B cell (primary cell): ENCODE measurements around the gene KAZN. TPM values are rescaled to one million over a fixed set of nuclear protein-coding genes. Genes with fewer than 3 reads are reported as not detected.

Experiments
- ATAC-seq: fragments of 200-7000 bp; cut with Tn5 transposase; one replicate; pipeline ENCODE4 v1.10.0; 2021; ENCODE audit warnings: low read depth, mild to moderate bottlenecking, moderate number of reproducible peaks, moderate library complexity
- CTCF ChIA-PET: fragments of 350-600 bp; sonication (Branson Sonifier 250); formaldehyde crosslinking; loops from one replicate; lab custom pipeline; 2021; ENCODE audit warnings: antibody characterized with exemption, inconsistent platforms; lab: Charles Lee
- POLR2A ChIA-PET: fragments of 350-600 bp; sonication (Branson Sonifier 250); formaldehyde crosslinking; loops from one replicate; lab custom pipeline; 2021; ENCODE audit warnings: antibody characterized with exemption; lab: Charles Lee
- DNase-seq: peaks from one replicate; pipeline ENCODE4 v3.0.0; 2013
- H2AFZ ChIP-seq: 2 replicates; pipeline ENCODE4 v1.6.1; 2012; ENCODE audit warnings: mild to moderate bottlenecking, low read depth, low read length; ENCODE audit not compliant: insufficient read depth, poor library complexity, severe bottlenecking
- H3K27ac ChIP-seq, 2 donors: 1 replicate in 1 of 2; 2 replicates in 1 of 2; pipeline ENCODE4 v1.5.1; 2012 to 2013; ENCODE audit warnings: low read length in 2 of 2, mild to moderate bottlenecking in 2 of 2, moderate library complexity in 1 of 2
- H3K27me3 ChIP-seq, 4 experiments: fragments of 200-600 bp in 1 of 4; sonication (generic) in 1 of 4; replicated peaks in 1 of 4; 1 replicate in 2 of 4; 2 replicates in 2 of 4; pipeline versions ENCODE4 v1.6.1 to v1.7.0; 2013 to 2016; ENCODE audit warnings: low read length in 3 of 4, mild to moderate bottlenecking in 2 of 4, mixed read lengths in 1 of 4, moderate library complexity in 1 of 4; ENCODE audit not compliant: insufficient read depth in 4 of 4, control insufficient read depth in 3 of 4; ENCODE audit errors: control extremely low read depth in 1 of 4
- H3K36me3 ChIP-seq, 2 experiments: replicated peaks in 1 of 2; 1 replicate in 1 of 2; 2 replicates in 1 of 2; pipeline versions ENCODE4 v1.6.1 to v1.7.1; 2013; ENCODE audit warnings: low read length in 1 of 2; ENCODE audit not compliant: insufficient read depth in 2 of 2, control insufficient read depth in 1 of 2; ENCODE audit errors: control extremely low read depth in 1 of 2, extremely low read depth in 1 of 2
- H3K4me1 ChIP-seq, 2 donors: fragments of 200-600 bp in 1 of 2; sonication (generic) in 1 of 2; 1 replicate in 1 of 2; 2 replicates in 1 of 2; pipeline versions ENCODE4 v1.5.1 to v1.6.1; 2013 to 2017; ENCODE audit warnings: low read length in 2 of 2; ENCODE audit not compliant: control insufficient read depth in 2 of 2, insufficient read depth in 2 of 2
- H3K4me2 ChIP-seq: replicated peaks from 2 replicates; pipeline ENCODE3; 2012; ENCODE audit warnings: mild to moderate bottlenecking, low read depth, low read length; ENCODE audit not compliant: poor library complexity, severe bottlenecking
- H3K4me3 ChIP-seq, 5 experiments: fragments of 200-600 bp in 1 of 5; sonication (generic) in 1 of 5; 1 replicate in 3 of 5; 2 replicates in 2 of 5; pipeline versions ENCODE4 v1.5.1 to v1.7.0; 2011 to 2016; ENCODE audit warnings: low read length in 4 of 5, mild to moderate bottlenecking in 4 of 5, low read depth in 2 of 5, control low read depth in 1 of 5, moderate library complexity in 1 of 5; ENCODE audit not compliant: insufficient read depth in 1 of 5; ENCODE audit errors: control extremely low read depth in 1 of 5, extremely low read depth in 1 of 5
- H3K79me2 ChIP-seq: fragments of 200-600 bp; sonication (generic); one replicate; pipeline ENCODE4 v1.6.0; 2016; ENCODE audit warnings: low read length; ENCODE audit not compliant: control insufficient read depth, insufficient read depth
- H3K9ac ChIP-seq: fragments of 200-600 bp; sonication (generic); 2 replicates; pipeline ENCODE4 v1.6.1; 2017; ENCODE audit warnings: mild to moderate bottlenecking, low read length, moderate library complexity
- H3K9me3 ChIP-seq, 3 donors: one replicate each; pipeline versions ENCODE4 v1.6.1 to v1.7.1; 2013; ENCODE audit warnings: low read length in 2 of 3; ENCODE audit not compliant: control insufficient read depth in 2 of 3, insufficient read depth in 1 of 3; ENCODE audit errors: control extremely low read depth in 1 of 3
- H4K20me1 ChIP-seq: 2 replicates; pipeline ENCODE4 v1.6.0; 2012; ENCODE audit warnings: mild to moderate bottlenecking, low read length; ENCODE audit not compliant: insufficient read depth, control insufficient read depth, poor library complexity, severe bottlenecking
- H3K27ac Mint-ChIP-seq: one replicate; pipeline ENCODE4 v1.8.0; 2021; ENCODE audit warnings: mixed read lengths
- H3K27me3 Mint-ChIP-seq: one replicate; pipeline ENCODE4 v1.8.0; 2021; ENCODE audit warnings: mixed read lengths
- H3K4me1 Mint-ChIP-seq: one replicate; pipeline ENCODE4 v1.8.0; 2021; ENCODE audit warnings: mixed read lengths
- H3K4me3 Mint-ChIP-seq: one replicate; pipeline ENCODE4 v1.8.0; 2021; ENCODE audit warnings: mixed read lengths
- H3K9me3 Mint-ChIP-seq: one replicate; pipeline ENCODE4 v1.8.0; 2022; ENCODE audit warnings: mixed read lengths; ENCODE audit not compliant: insufficient read depth
- EZH2 ChIP-seq: IDR thresholded peaks from 2 replicates; pipeline ENCODE4 v1.6.1; 2012; ENCODE audit warnings: borderline replicate concordance, low read depth, mild to moderate bottlenecking, moderate library complexity, low read length; ENCODE audit not compliant: insufficient read depth, poor library complexity, severe bottlenecking
- WGBS: methylation state at CpG from one replicate; pipeline ENCODE4 v1.1.5; 2013; ENCODE audit warnings: missing lambda C conversion rate; ENCODE audit not compliant: insufficient coverage; 5-methylcytosine and 5-hydroxymethylcytosine counted together
- intact Hi-C: fragments of 100-400 bp; cut with micrococcal nuclease; formaldehyde crosslinking; loops from one replicate; pipeline ENCODE4 v1.10.0; 2022
- polyA plus RNA-seq: library from polyadenylated mRNA; depleted of rRNA; stranded (reverse); fragments of >200 nt; gene quantifications from 2 replicates; pipeline ENCODE4 v1.2.3, GENCODE V29; 2012
- total RNA-seq, 2 donors: library from RNA; stranded (reverse); fragments of 120-200 nt in 1 of 2; gene quantifications; 1 replicate in 1 of 2; 2 replicates in 1 of 2; pipeline versions ENCODE4 v1.2.3 to v1.2.4, GENCODE V29; 2013 to 2022
- TF ChIP-seq, protein P1 (sequence below): fragments of 200-600 bp; IDR thresholded peaks from one replicate; pipeline ENCODE4 v1.8.0; 2022; ENCODE audit warnings: antibody characterized with exemption, mild to moderate bottlenecking

The KAZN gene
- total and polyA plus RNA-seq, 2 donors (not counting 1 experiment from before 2014, with no cell fraction given), result 0.13 to 0.39 TPM

DNA sequence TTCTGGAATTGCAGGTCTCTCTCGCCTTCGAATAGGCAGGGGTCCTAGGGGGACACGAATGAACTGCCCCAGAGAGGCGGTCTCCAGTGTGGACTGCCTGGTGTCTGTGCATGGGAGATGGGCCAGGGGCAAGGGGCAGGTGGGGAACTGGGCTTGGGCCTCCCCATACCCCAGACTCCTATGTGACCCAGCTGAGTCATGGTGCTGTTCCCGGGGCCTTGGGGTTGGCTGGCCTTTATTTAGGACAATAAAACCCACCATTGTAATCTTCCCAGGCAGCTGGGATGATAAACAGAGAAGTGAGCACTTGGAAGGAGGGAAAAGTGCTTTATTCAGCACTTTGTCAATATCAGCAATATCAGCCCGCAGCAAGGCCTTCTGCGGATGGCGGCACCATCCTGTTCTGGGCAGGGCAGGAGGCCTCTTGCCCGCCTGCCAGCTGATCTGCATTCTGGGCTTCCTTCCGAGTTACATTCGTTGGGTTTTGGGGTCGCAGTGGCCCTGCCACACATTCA lies 346.0 kb downstream of the KAZN start:
- TF ChIP-seq EZH2, result no peak
- TF ChIP-seq, protein P1, sequence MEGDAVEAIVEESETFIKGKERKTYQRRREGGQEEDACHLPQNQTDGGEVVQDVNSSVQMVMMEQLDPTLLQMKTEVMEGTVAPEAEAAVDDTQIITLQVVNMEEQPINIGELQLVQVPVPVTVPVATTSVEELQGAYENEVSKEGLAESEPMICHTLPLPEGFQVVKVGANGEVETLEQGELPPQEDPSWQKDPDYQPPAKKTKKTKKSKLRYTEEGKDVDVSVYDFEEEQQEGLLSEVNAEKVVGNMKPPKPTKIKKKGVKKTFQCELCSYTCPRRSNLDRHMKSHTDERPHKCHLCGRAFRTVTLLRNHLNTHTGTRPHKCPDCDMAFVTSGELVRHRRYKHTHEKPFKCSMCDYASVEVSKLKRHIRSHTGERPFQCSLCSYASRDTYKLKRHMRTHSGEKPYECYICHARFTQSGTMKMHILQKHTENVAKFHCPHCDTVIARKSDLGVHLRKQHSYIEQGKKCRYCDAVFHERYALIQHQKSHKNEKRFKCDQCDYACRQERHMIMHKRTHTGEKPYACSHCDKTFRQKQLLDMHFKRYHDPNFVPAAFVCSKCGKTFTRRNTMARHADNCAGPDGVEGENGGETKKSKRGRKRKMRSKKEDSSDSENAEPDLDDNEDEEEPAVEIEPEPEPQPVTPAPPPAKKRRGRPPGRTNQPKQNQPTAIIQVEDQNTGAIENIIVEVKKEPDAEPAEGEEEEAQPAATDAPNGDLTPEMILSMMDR, result no peak
- Mint-ChIP-seq H3K4me3 (no peak overlapping the region), H3K27ac (no peak overlapping the region), H3K9me3 (no peaks in the 10 kb centered on the region), H3K4me1 (no peaks in the 10 kb centered on the region), H3K27me3 (no peaks in the 10 kb centered on the region)
- CTCF ChIA-PET, result no interaction called here
- Histone ChIP-seq H3K4me1 (no peaks in the 10 kb centered on the region), H3K27me3 (no peaks in the 10 kb centered on the region), H2AFZ (no peak overlapping the region), H3K27ac (no peak overlapping the region), H3K79me2 (no peaks in the 10 kb centered on the region), H3K4me3 (no peak overlapping the region), H3K9ac (no peak overlapping the region), H4K20me1 (no peaks in the 10 kb centered on the region), H3K9me3 (no peaks in the 10 kb centered on the region), H3K4me2 (no peak overlapping the region), H3K36me3 (no peaks in the 10 kb centered on the region)
- 66% methylated on average over 10 of the region's 12 CpGs for WGBS
- POLR2A ChIA-PET, result no interaction called here
- ATAC-seq, result no peak
- intact Hi-C loops, result no loop called here
- no peak for DNase-seq

DNA sequence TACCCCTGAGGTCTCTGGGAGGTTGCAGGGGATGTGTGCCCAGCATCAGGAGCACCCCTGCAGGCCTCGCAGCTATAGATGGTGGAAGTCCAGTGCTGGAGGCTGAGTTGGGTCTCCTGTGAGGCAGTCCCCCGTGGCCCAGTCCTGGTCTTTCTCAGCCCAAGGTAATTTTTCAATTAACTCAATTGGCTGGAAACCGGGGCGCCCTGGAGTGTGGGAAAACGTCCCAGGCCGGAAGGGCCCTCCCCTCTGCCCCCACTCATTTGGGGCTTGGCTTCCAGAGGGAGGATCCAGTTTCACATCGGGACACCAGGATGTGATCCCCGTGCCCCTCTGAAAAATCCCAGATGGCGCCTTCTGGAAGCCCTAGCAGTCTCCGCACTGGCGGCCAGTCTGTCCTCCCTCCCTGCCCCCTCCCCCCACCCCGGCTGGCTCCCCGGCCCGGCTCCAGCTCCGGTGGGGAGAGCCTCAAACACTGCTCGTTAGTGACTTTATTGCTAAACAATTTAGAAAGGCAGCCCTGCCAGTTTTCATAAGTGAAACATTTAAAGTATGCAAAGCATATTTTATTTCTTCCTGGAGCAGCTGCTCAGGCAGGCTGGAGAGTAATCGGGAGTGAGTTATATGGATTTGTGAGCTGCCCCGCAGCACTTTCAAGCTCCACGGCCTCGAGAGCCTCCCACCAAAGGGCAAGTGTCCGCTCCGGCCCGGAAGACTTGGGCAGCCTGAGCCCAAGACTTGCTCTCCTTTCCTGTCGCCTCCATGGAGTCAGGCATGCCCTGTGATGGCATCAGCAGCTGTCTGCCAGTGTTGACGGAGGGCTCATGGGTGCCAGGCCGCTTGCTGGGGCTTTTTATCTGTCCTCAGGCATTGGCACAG lies 346.9 kb downstream of the KAZN start:
- H3K9me3 ChIP-seq, result no peaks in the 10 kb centered on the region
- 90% methylated on average over 16 of the region's 26 CpGs for WGBS
- ChIA-PET CTCF (no interaction called here), POLR2A (no interaction called here)
- no peaks in the 10 kb centered on the region for H3K4me1 ChIP-seq
- no peaks in the 10 kb centered on the region for H4K20me1 ChIP-seq
- no peak overlapping the region for H3K4me2 ChIP-seq
- ATAC-seq (no peak), DNase-seq (no peak)
- no peak overlapping the region for H2AFZ ChIP-seq
- H3K36me3 ChIP-seq, result no peaks in the 10 kb centered on the region
- H3K9ac ChIP-seq, result no peak overlapping the region
- H3K4me3 Mint-ChIP-seq, result no peak overlapping the region
- no peak overlapping the region for H3K27ac Mint-ChIP-seq
- no peaks in the 10 kb centered on the region for H3K27me3 Mint-ChIP-seq
- intact Hi-C loops, result no loop called here
- H3K27ac ChIP-seq, result no peak overlapping the region
- no peak overlapping the region for H3K4me3 ChIP-seq
- no peaks in the 10 kb centered on the region for H3K79me2 ChIP-seq
- no peaks in the 10 kb centered on the region for H3K9me3 Mint-ChIP-seq
- H3K4me1 Mint-ChIP-seq, result no peaks in the 10 kb centered on the region
- H3K27me3 ChIP-seq, result no peaks in the 10 kb centered on the region
- TF ChIP-seq EZH2, result no peak
- TF ChIP-seq, protein P1, result no peak
